NCI-H1436 (cell line): ENCODE data around the gene MYO7B.

ENCODE experiments used
- DNase-seq: peaks from one replicate; lab custom pipeline; 2025; lab: John Stamatoyannopoulos, UW

MYO7B gene

GRCh38 chr2:127664065-127664894 lies 128.8 kb downstream of the MYO7B start:
- DNase-seq = no peak

GRCh38 chr2:127664895-127665225 lies 129.4 kb downstream of the MYO7B start:
- no peak for DNase-seq

GRCh38 chr2:127665267-127665893 lies 129.9 kb downstream of the MYO7B start:
- no peak for DNase-seq

GRCh38 chr2:127669056-127669455 lies 133.6 kb downstream of the MYO7B start:
- no peak for DNase-seq

- DNase-seq = no peak
Observed at GRCh38 chr2:127670055-127670956, 134.8 kb downstream of the MYO7B start.

GRCh38 chr2:127670957-127671290 lies 135.4 kb downstream of the MYO7B start:
- no peak for DNase-seq

- DNase-seq = no peak
Observed at GRCh38 chr2:127671557-127672302, 136.2 kb downstream of the MYO7B start.

GRCh38 chr2:127672341-127673224 lies 137.1 kb downstream of the MYO7B start:
- DNase-seq = no peak

- no peak for DNase-seq
Observed at GRCh38 chr2:127673291-127674069, 138.0 kb downstream of the MYO7B start.

- no peak for DNase-seq
Observed at GRCh38 chr2:127674241-127675209, 139.0 kb downstream of the MYO7B start.

GRCh38 chr2:127675331-127676261 lies 140.1 kb downstream of the MYO7B start, which contains the start of gene LIMS2:
Gene LIMS2 (minus strand): TSS chr2:127675530. CDS start chr2:127675024, 506 bp downstream.
- no peak for DNase-seq

GRCh38 chr2:127676906-127677305 lies 141.4 kb downstream of the MYO7B start:
- DNase-seq = no peak

- no peak for DNase-seq
Observed at GRCh38 chr2:127678531-127678930, 143.0 kb downstream of the MYO7B start.

- DNase-seq = no peak
Observed at GRCh38 chr2:127678991-127679390, 143.5 kb downstream of the MYO7B start.

- DNase-seq = no peak
Observed at GRCh38 chr2:127679680-127680361, 144.3 kb downstream of the MYO7B start.

GRCh38 chr2:127680706-127681287 lies 145.3 kb downstream of the MYO7B start:
- DNase-seq = no peak

GRCh38 chr2:127681288-127681804 lies 145.9 kb downstream of the MYO7B start:
- DNase-seq = no peak
